Progenitor cell of endocrine pancreas (in vitro differentiated cells): ENCODE results near the gene GFY. TPM values are rescaled to one million over a fixed set of nuclear protein-coding genes. Genes with fewer than 3 reads are reported as not detected.

Experiments used
- DNase-seq: peaks from one replicate; pipeline ENCODE4 v3.0.0; 2021; ENCODE audit warnings: low spot score; ENCODE audit not compliant: unreplicated experiment
- H3K27ac Mint-ChIP-seq: 2 replicates; pipeline ENCODE4 v1.8.0; 2021; ENCODE audit warnings: mild to moderate bottlenecking, moderate library complexity, mixed read lengths
- H3K27me3 Mint-ChIP-seq: 2 replicates; pipeline ENCODE4 v1.8.0; 2021; ENCODE audit warnings: mixed read lengths
- H3K36me3 Mint-ChIP-seq: 2 replicates; pipeline ENCODE4 v1.8.0; 2022; ENCODE audit warnings: mixed read lengths; ENCODE audit not compliant: insufficient read depth
- H3K4me1 Mint-ChIP-seq: 2 replicates; pipeline ENCODE4 v1.8.0; 2021; ENCODE audit warnings: low read depth, mixed read lengths
- H3K4me3 Mint-ChIP-seq: 2 replicates; pipeline ENCODE4 v1.8.0; 2021; ENCODE audit warnings: low read depth, mild to moderate bottlenecking, moderate library complexity, mixed read lengths
- H3K9me3 Mint-ChIP-seq: 2 replicates; pipeline ENCODE4 v1.8.0; 2021; ENCODE audit warnings: low read depth, mixed read lengths
- long read RNA-seq: library from polyadenylated mRNA; unstranded; transcript quantifications from one replicate; pipeline ENCODE4 v2.0.0, GENCODE V29; 2020
- total RNA-seq: library from RNA; stranded (reverse); gene quantifications from 2 replicates; pipeline ENCODE4 v1.2.1, GENCODE V29; 2021
- TF ChIP-seq, protein P1 (sequence below): fragments of 200-600 bp; sonication (generic); IDR thresholded peaks from one replicate; pipeline ENCODE4 v1.5.0; 2021; ENCODE audit warnings: antibody characterized with exemption, mild to moderate bottlenecking; ENCODE audit not compliant: unreplicated experiment

GFY gene, protein sequence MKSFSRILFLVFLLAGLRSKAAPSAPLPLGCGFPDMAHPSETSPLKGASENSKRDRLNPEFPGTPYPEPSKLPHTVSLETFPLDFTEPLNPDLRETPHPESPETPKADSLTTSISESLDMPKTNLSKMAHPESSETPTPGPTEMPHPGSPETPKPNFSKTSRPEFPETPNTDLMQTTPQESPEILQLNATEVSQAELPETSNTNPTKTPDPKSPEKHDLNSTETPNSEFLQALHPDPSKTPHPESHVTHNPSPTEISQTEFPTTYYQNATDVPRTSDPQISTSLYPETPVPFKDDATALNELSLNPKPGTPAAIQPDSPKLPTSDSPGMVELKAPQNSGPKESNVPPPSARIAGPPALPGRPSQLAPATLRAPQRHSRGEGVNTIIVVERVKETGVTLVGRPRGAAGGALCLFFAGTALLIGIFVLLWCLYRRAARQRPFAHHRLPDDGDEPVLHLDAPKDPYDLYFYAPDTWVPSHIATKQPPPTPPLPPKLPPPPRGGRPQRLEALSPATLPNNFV
- total RNA-seq, result not detected in 2 replicates
- long read RNA-seq, result 0 reads

DNA sequence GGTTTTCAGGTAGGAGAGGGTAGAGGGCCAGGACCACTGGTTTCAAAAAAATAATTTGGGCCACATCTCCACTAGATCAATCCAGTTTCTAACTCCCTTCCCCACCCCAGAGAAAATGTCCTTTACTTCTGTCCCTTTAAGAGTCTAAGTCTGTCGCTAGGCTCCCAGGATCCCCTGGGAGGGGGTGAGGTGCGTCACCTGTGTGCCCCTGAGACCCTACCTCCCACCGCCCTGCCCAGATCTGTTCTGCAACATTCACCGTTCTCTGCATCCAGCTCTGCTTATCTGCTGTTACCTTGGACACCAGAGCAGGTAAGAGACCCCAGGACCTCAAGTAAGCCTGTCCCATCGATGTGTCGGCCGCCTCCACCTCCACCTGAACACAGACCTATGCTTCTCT, at the start of gene GFY:
GFY (plus strand) TSS at position 211 of the 400 bp plus-strand sequence. CDS start 1,043 bp downstream, outside the sequence.
- Mint-ChIP-seq H3K4me3 (no peak within 1 kb of the TSS), H3K36me3 (no peaks in the 10 kb centered on the region), H3K4me1 (peaks cover 12% of the 10 kb centered on the region), H3K27ac (no peak within 1 kb of the TSS), H3K27me3 (peaks cover 93% of the 10 kb centered on the region), H3K9me3 (no peaks in the 10 kb centered on the region)
- TF ChIP-seq, protein P1, sequence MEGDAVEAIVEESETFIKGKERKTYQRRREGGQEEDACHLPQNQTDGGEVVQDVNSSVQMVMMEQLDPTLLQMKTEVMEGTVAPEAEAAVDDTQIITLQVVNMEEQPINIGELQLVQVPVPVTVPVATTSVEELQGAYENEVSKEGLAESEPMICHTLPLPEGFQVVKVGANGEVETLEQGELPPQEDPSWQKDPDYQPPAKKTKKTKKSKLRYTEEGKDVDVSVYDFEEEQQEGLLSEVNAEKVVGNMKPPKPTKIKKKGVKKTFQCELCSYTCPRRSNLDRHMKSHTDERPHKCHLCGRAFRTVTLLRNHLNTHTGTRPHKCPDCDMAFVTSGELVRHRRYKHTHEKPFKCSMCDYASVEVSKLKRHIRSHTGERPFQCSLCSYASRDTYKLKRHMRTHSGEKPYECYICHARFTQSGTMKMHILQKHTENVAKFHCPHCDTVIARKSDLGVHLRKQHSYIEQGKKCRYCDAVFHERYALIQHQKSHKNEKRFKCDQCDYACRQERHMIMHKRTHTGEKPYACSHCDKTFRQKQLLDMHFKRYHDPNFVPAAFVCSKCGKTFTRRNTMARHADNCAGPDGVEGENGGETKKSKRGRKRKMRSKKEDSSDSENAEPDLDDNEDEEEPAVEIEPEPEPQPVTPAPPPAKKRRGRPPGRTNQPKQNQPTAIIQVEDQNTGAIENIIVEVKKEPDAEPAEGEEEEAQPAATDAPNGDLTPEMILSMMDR, result no peak
- no peak for DNase-seq

DNA sequence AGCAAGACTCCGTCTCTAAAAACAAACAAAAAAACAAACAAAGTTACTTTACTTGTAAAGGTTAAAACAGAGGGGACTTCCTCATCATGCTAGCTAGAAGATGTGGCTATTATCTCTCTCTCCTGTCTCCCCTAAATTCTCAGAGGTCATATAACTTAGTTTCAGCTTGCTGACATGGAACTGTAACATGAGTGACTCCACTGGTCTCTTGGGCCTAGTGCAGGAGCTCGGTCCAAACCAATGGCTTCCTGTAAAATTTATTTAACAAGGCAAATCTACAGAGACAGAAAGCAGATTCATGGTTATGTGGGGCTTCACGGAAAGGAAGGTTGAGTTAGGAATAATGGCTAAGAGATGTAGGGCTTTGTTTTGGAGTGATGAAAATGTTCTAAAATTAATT, 46.7 kb upstream of the GFY start:
- Mint-ChIP-seq H3K36me3 (peaks cover 1% of the 10 kb centered on the region), H3K27me3 (peaks cover 12% of the 10 kb centered on the region), H3K9me3 (peaks cover 8% of the 10 kb centered on the region), H3K27ac (no peak overlapping the region), H3K4me3 (no peak overlapping the region), H3K4me1 (no peaks in the 10 kb centered on the region)
- no peak for DNase-seq
- TF ChIP-seq, protein P1, result no peak

DNA sequence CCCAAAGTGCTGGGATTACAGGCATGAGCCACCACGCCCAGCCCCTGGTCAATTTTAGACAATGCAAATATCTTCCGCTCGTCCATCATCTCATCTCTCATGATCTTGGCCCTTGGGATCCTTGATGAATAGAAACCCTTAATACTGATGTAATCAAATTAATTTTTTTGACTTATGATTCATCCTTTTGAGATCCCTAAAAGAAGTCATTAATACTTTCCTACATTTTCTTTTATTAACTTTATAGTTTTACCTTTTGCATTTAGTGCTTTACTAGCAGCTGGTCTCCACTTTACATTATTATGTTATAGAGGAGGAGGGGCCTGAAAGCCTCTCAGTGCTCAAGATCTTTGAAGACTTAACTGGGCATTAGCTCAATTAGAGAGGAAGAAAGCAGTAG, 44.8 kb upstream of the GFY start:
- no peak for DNase-seq
- Mint-ChIP-seq H3K9me3 (peaks cover 11% of the 10 kb centered on the region), H3K27me3 (peaks cover 12% of the 10 kb centered on the region), H3K4me3 (no peak overlapping the region), H3K4me1 (no peaks in the 10 kb centered on the region), H3K36me3 (peaks cover 1% of the 10 kb centered on the region), H3K27ac (no peak overlapping the region)
- TF ChIP-seq, protein P1, result no peak

DNA sequence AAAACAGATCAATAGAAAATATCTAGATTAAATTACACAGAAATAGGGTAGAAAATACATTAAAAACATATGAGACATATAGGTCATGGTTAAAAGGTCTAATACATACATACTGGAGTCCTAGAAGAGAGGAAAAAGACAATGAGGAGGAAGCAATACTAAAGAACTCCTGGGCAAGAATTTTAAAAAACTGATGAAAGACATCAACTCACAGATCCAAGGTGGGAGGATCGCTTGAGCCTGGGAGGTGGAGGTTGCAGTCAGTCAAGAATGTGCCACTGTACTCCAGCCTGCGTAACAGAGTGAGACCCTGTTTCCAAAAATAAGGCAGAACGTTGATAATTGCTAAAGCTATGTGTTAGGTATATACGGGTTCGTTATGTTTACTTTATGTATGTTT, 42.5 kb upstream of the GFY start:
- TF ChIP-seq, protein P1, result no peak
- H3K4me1 Mint-ChIP-seq, result no peaks in the 10 kb centered on the region
- H3K27ac Mint-ChIP-seq, result no peak overlapping the region
- peaks cover 10% of the 10 kb centered on the region for H3K27me3 Mint-ChIP-seq
- H3K4me3 Mint-ChIP-seq, result no peak overlapping the region
- H3K36me3 Mint-ChIP-seq, result peaks cover 1% of the 10 kb centered on the region
- peaks cover 11% of the 10 kb centered on the region for H3K9me3 Mint-ChIP-seq
- DNase-seq, result no peak

DNA sequence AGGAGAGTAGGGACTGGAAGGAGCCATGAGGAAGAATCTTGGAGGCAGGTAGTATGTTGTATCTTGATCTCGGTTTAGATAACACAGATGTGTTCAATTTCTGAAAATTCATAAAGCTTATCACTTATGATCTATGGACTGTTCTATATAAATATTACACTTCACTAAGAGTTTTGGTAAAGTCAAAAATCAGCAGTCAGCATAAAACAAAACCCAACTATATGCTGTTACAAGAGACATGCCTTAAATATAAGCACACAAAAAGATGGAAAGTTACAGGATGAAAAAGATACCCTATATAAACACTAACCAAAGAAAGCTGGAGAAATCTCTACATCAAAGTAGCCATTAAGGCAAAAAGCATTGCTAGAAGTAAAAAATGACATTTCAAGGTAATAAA, 41.6 kb upstream of the GFY start:
- no peak overlapping the region for H3K4me3 Mint-ChIP-seq
- TF ChIP-seq, protein P1, result no peak

More for the DNA sequence above, 41.6 kb upstream of the GFY start:
- Mint-ChIP-seq H3K27ac (no peak overlapping the region), H3K9me3 (peaks cover 11% of the 10 kb centered on the region), H3K36me3 (peaks cover 1% of the 10 kb centered on the region), H3K4me1 (no peaks in the 10 kb centered on the region), H3K27me3 (peaks cover 9% of the 10 kb centered on the region)
- no peak for DNase-seq
